Lung (tissue), 12 donors: Measurements from ENCODE around the gene CCDC40. TPM values are rescaled to one million over a fixed set of nuclear protein-coding genes. Genes with fewer than 3 reads are reported as not detected.

Experiments used
- ATAC-seq: fragments of 200-7000 bp; cut with Tn5 transposase; one replicate; pipeline ENCODE4 v1.9.1; 2020; ENCODE audit warnings: moderate number of reproducible peaks; ENCODE audit not compliant: insufficient read depth, low FRiP score
- DNase-seq, 3 donors: peaks; one replicate each; pipeline ENCODE4 v3.0.0-alpha.2; 2013 to 2017
- H3K27ac ChIP-seq, 2 donors: one replicate each; pipeline ENCODE4 v1.5.1; 2013; ENCODE audit warnings: mild to moderate bottlenecking in 2 of 2, moderate library complexity in 2 of 2, control low read depth in 1 of 2, inconsistent platforms in 1 of 2, low read depth in 1 of 2, low read length in 1 of 2
- H3K27me3 ChIP-seq, 3 donors: one replicate each; pipeline ENCODE4 v1.5.1; 2013; ENCODE audit warnings: low read length in 2 of 3; ENCODE audit not compliant: control insufficient read depth in 3 of 3, insufficient read depth in 3 of 3
- H3K36me3 ChIP-seq, 4 donors: one replicate each; pipeline ENCODE4 v1.5.1; 2013; ENCODE audit warnings: low read length in 4 of 4, mild to moderate bottlenecking in 1 of 4, moderate library complexity in 1 of 4; ENCODE audit not compliant: control insufficient read depth in 4 of 4, insufficient read depth in 4 of 4
- H3K4me1 ChIP-seq, 5 donors: one replicate each; pipeline ENCODE4 v1.5.1; 2013; ENCODE audit warnings: low read length in 5 of 5, mild to moderate bottlenecking in 2 of 5, moderate library complexity in 1 of 5; ENCODE audit not compliant: control insufficient read depth in 5 of 5, insufficient read depth in 5 of 5
- H3K4me3 ChIP-seq: one replicate; pipeline ENCODE4 v1.5.1; 2013; ENCODE audit warnings: mild to moderate bottlenecking, control low read depth, moderate library complexity
- H3K9ac ChIP-seq, 2 donors: one replicate each; pipeline ENCODE4 v1.5.1; 2013; ENCODE audit warnings: low read length in 2 of 2, control low read depth in 1 of 2; ENCODE audit not compliant: insufficient read depth in 1 of 2
- H3K9me3 ChIP-seq, 4 donors: one replicate each; pipeline ENCODE4 v1.5.1; 2013; ENCODE audit warnings: low read length in 3 of 4, mild to moderate bottlenecking in 1 of 4, moderate library complexity in 1 of 4; ENCODE audit not compliant: control insufficient read depth in 4 of 4, insufficient read depth in 3 of 4
- WGBS, 2 donors: extraction: QIAGEN DNeasy Blood & Tissue Kit; methylation state at CpG; one replicate each; pipeline ENCODE4 v1.1.7; 2013; 5-methylcytosine and 5-hydroxymethylcytosine counted together
- polyA plus RNA-seq, 2 donors: library from polyadenylated mRNA; stranded (reverse); fragments of 200-250 nt; gene quantifications; one replicate each; pipeline ENCODE4 v1.2.1, GENCODE V29; 2013
- total RNA-seq, 2 donors: library from RNA; depleted of rRNA in 1 of 2; stranded (reverse); fragments of >200 nt in 1 of 2; gene quantifications; one replicate each; pipeline ENCODE4 v1.2.1, GENCODE V29; 2014 to 2021
- TF ChIP-seq, protein P1 (sequence below): IDR thresholded peaks from 2 replicates; pipeline ENCODE4 v1.5.1; 2012; ENCODE audit warnings: mild to moderate bottlenecking; ENCODE audit errors: control extremely low read depth, extremely low read depth
- donor health status: control.
- donor health status: control.
- donor health status: Bipolar disorder and iron deficiency.
- donor health status: healthy.
- donor health status: DM: yes; HTN: yes; CAD: no.

The CCDC40 gene
- total and polyA plus RNA-seq, 4 donors = 6.0 to 34.5 (median 7.3) TPM

DNA sequence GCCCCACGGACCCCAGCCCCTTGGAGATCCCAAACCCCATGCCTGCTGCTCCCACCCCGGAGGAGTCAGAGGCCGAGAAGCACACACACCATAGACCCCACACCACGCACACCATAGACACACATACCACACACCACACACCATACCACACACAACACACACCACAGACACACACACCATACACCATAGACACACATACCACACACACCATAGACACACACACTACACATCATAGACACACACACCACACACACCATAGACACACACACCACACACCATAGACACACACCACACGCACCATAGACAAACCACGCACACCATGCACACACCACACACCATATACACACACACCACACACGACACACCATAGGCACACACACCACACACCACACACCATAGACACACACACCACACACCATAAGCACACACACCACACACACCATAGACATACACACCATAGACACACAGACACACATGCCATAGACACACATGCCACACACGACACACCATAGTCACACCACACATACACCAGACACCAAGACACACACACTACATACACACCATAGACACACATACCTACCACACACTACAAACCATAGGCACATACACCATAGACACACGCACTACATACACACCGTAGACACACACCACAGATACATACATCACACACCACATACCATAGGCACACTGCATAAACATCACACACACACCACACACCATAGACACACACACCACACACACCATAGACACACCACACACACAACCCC lies 12.1 kb upstream of the CCDC40 start:
- H3K27me3 ChIP-seq = peaks cover 0 to 4% (median 0%) of the 10 kb centered on the region in 3 donors
- H3K36me3 ChIP-seq = peaks cover 0 to 9% (median 1%) of the 10 kb centered on the region in 4 donors
- 56 to 73% methylated on average over 9 to 10 of the region's 10 CpGs for WGBS, 2 donors
- TF ChIP-seq, protein P1, sequence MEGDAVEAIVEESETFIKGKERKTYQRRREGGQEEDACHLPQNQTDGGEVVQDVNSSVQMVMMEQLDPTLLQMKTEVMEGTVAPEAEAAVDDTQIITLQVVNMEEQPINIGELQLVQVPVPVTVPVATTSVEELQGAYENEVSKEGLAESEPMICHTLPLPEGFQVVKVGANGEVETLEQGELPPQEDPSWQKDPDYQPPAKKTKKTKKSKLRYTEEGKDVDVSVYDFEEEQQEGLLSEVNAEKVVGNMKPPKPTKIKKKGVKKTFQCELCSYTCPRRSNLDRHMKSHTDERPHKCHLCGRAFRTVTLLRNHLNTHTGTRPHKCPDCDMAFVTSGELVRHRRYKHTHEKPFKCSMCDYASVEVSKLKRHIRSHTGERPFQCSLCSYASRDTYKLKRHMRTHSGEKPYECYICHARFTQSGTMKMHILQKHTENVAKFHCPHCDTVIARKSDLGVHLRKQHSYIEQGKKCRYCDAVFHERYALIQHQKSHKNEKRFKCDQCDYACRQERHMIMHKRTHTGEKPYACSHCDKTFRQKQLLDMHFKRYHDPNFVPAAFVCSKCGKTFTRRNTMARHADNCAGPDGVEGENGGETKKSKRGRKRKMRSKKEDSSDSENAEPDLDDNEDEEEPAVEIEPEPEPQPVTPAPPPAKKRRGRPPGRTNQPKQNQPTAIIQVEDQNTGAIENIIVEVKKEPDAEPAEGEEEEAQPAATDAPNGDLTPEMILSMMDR = no peak
- no peak for DNase-seq
- no peaks in the 10 kb centered on the region for H3K9me3 ChIP-seq
- no peak overlapping the region for H3K9ac ChIP-seq
- no peak for ATAC-seq
- H3K27ac ChIP-seq = no peak overlapping the region
- H3K4me1 ChIP-seq = peaks cover 0 to 21% (median 15%) of the 10 kb centered on the region in 5 donors
- no peak overlapping the region for H3K4me3 ChIP-seq

DNA sequence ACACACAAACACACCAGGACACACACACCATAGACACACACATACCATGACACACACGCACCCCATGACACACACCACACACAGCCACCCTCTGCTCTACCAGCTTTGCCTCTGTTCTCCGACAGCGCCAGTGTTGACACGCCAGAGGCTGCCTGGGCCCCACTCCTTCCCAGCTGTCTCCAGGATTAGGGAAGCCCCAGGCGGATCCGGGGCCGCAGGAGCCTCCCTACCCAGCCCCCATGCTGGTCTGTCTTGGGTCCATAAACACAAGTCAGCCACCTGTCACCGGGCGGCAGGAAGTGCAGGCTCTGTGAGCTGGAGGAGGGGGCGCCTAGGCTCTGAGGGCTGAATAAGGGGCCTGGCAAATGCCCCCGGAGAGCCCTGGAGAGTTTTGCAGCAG lies 11.3 kb upstream of the CCDC40 start:
- DNase-seq (peak in 1 of 3 donors; percentile 25), ATAC-seq (no peak)
- Histone ChIP-seq H3K9ac (peak overlapping the region in 1 of 2 donors; percentile 70), H3K27ac (no peak overlapping the region), H3K4me3 (no peak overlapping the region), H3K27me3 (peaks cover 0 to 4% (median 0%) of the 10 kb centered on the region in 3 donors), H3K9me3 (no peaks in the 10 kb centered on the region), H3K4me1 (peaks cover 0 to 28% (median 23%) of the 10 kb centered on the region in 5 donors), H3K36me3 (peaks cover 0 to 7% (median 1%) of the 10 kb centered on the region in 4 donors)
- TF ChIP-seq, protein P1 = no peak
- 55 to 69% methylated on average over 10 to 11 of the region's 11 CpGs for WGBS, 2 donors

DNA sequence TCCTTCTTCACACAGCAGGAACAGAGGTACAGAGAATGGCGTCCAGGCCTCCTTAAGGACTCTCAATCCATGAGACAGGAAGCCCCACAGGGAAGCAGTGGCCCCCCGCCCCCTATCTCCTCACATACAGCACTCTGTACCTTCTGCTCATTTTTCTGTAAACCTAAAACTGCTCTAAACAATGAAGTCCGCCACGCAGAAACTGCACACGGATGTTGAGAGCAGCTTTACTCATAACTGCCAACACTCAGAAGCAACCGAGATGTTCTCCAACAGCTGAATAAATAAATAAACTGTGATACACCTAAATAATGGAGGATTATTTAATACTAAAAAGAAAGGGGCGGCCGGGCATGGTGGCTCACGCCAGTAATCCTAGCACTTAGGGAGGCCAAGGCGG lies 10.6 kb upstream of the CCDC40 start:
- Histone ChIP-seq H3K9ac (no peak overlapping the region), H3K27ac (no peak overlapping the region), H3K9me3 (no peaks in the 10 kb centered on the region), H3K4me1 (peaks cover 0 to 32% (median 26%) of the 10 kb centered on the region in 5 donors), H3K4me3 (no peak overlapping the region), H3K27me3 (peaks cover 0 to 4% (median 0%) of the 10 kb centered on the region in 3 donors), H3K36me3 (peaks cover 0 to 7% (median 1%) of the 10 kb centered on the region in 4 donors)
- TF ChIP-seq, protein P1 = no peak
- ATAC-seq (no peak), DNase-seq (no peak)
- 84 to 87% methylated on average over 10 of the region's 10 CpGs for WGBS, 2 donors
